Fibroblast of mammary gland (primary cell): Measurements from ENCODE around the gene GRIK4.

Experiments used
- DNase-seq: peaks from one replicate; pipeline ENCODE4 v3.0.0-alpha.2; 2010; ENCODE audit warnings: low read depth
- H3K4me3 ChIP-seq: 2 replicates; pipeline ENCODE4 v1.5.1; 2011; ENCODE audit warnings: low read depth, mild to moderate bottlenecking, low read length, moderate library complexity; ENCODE audit not compliant: control insufficient read depth
- TF ChIP-seq, protein P1 (sequence below): conservative IDR thresholded peaks from 2 replicates; pipeline ENCODE4 v1.5.1; 2011; ENCODE audit warnings: low read depth, low read length, inconsistent platforms; ENCODE audit not compliant: control insufficient read depth, insufficient read depth

Gene GRIK4

DNA sequence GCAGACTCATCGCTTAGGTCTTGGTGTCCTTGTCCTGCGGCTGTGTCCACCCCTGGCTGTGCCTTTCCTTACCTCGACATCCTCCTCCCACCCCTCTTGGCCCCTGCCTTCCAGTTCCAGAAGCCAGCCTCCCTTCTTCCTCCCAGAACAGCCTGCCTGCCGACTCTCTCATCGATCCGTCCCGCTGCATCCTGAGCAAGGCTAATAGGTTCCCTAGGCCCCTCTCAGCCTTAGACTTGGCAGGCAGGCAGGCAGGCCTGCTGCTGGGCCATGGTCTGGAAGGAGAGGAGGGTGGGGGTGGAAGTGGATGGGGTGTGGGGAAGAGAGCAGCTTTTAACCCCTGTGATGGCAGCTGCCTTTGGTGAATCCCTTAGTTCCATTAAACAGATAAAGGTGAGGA, 315.6 kb downstream of the GRIK4 start:
- no peak for DNase-seq
- TF ChIP-seq, protein P1, sequence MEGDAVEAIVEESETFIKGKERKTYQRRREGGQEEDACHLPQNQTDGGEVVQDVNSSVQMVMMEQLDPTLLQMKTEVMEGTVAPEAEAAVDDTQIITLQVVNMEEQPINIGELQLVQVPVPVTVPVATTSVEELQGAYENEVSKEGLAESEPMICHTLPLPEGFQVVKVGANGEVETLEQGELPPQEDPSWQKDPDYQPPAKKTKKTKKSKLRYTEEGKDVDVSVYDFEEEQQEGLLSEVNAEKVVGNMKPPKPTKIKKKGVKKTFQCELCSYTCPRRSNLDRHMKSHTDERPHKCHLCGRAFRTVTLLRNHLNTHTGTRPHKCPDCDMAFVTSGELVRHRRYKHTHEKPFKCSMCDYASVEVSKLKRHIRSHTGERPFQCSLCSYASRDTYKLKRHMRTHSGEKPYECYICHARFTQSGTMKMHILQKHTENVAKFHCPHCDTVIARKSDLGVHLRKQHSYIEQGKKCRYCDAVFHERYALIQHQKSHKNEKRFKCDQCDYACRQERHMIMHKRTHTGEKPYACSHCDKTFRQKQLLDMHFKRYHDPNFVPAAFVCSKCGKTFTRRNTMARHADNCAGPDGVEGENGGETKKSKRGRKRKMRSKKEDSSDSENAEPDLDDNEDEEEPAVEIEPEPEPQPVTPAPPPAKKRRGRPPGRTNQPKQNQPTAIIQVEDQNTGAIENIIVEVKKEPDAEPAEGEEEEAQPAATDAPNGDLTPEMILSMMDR = no peak
- H3K4me3 ChIP-seq = no peak overlapping the region

DNA sequence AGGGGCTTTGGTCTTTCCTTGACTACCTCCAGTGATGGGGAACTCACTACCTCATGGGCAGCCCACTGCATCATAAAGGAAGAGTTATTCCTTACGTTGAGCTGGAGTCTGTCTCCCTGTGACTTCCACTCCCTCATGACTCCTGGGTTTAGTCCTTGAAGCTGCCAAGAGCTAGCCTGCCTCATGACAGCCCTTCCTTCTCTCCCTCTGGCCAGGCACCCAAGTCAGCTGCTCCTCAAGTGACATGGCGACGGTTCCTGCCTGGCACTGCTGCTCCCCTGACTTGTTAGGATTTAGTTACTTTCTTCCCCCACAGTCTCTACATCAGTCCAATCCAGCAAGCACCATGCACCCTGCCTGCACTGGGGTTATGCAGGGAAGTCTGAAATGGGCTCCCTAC, 316.3 kb downstream of the GRIK4 start:
- TF ChIP-seq, protein P1 = no peak
- no peak overlapping the region for H3K4me3 ChIP-seq
- no peak for DNase-seq

DNA sequence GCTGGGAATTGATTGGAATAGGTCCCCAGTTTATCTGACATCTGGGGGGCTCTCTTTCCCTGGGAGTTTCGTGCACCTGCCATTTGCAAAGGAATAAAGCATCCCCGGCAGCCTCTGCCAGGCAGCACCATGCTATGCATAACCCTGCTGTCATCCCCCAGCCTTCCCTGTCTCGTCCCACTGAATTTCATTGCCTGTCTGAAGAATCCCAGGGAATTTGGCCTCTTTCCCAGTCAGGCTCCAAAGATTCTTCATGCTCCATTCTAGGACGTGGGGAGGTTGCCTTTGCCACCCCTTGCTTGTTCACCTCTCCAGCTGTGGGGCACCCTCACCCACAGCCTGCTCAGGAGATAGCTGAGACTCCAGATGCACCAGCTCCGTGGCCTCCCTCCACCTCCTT, 317.3 kb downstream of the GRIK4 start:
- no peak overlapping the region for H3K4me3 ChIP-seq
- TF ChIP-seq, protein P1 = no peak
- no peak for DNase-seq

DNA sequence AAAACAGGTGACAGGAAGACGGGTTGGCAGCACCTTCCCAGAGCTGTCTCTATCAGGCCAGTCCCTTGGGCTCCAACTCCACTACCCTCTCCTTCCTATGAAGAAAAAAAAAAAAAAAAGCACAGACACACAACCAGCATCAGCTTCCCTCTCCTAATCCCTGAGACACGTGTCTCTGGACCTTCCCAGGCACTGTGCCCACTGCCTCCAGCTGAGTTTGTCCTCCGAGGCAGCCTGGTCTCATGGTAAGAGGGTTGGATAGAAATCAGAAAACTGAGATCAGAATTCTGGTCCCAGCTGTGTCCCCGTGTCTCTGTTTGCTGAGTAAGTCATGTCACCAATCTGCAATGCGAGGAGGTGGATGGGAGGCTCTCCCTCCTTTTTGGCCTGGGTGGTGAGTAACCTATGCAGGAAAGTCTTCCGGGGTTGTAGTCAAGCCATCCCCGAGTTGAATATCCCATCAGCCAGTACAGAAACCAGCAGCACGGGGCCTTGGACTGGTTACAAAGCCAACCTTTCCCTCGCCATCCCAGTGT, 318.6 kb downstream of the GRIK4 start:
- TF ChIP-seq, protein P1 = no peak
- no peak for DNase-seq

DNA sequence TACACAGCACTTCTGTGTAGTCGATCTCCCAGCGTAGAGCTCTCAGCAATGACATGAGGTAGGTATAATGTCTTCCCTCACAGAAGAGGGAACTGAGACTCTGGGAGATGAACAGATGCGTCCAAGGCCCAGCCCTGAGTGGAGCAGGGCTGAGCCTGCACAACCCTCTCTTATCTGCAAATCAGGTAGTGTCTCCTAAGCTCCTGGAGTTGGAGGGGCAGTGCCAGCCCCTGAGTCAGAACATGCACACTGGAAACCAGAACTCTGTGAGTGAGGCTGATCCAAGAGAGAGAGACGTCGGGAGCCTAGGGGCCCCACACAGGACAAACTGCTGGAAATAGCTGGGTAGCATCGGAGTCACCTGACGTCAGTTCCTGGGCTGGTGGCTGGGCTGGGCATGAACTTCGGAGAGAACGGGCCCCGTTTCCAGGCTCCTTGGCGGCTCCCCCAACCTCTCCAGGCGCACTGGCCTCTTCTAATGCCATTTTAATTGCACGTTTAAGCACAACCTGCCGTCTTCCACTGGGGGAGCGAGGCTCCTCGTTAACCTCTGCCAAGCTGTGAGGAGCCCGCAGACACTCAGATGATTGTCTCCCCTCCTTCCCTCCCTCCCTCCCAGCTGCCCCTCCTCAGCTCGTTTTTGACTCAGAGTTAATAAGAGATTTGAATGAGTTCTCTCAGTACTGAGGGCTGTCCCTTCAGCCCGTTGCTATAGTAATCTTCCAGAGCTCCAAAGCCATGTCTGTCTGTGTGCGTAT, 321.1 kb downstream of the GRIK4 start:
- no peak overlapping the region for H3K4me3 ChIP-seq
- no peak for DNase-seq
- TF ChIP-seq, protein P1 = no peak

More for the DNA sequence above, 318.6 kb downstream of the GRIK4 start:
- no peak overlapping the region for H3K4me3 ChIP-seq

DNA sequence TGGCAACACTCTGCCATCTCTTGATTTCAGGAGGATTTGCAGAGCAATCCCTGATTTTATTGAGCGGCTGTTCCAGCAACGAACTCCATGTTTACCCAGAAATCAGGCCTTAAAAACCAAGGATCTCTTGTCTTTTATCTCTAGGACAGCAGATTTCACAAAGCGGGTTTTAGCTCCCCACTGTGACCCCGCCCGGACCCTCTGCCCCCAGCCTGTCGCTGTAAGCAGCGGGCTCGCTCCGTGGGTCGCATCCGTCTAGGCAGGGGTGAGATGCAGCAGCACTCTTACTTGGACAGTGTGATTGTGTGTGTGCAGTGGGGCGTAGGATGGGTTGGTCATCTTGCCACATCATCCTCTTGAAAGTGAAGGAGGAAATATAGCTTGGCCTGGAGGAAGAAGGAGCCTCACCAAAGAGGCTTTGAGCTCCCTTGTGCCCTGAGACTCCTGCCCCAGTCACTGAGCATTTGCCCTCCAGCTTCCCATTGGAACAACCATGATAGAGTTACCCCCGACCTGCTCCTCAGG, 323.2 kb downstream of the GRIK4 start:
- no peak overlapping the region for H3K4me3 ChIP-seq
- no peak for DNase-seq
- TF ChIP-seq, protein P1 = no peak
